Neural progenitor cell (in vitro differentiated cells): ENCODE results near the gene LRRC27. TPM values are rescaled to one million over a fixed set of nuclear protein-coding genes. Genes with fewer than 3 reads are reported as not detected.
A peak's percentile ranks its signal among the peaks of the same experiment; 100 is the strongest.

Source experiments
- DNase-seq: peaks from one replicate; pipeline ENCODE4 v3.0.0-alpha.2; 2016; ENCODE audit warnings: low spot score
- H2AFZ ChIP-seq: fragments of 200-600 bp; sonication (generic); replicated peaks from 2 replicates; pipeline ENCODE4 v1.6.1; 2016; ENCODE audit warnings: antibody characterized with exemption
- H3F3A ChIP-seq: fragments of 200-600 bp; sonication (generic); 2 replicates; pipeline ENCODE4 v1.6.1; 2016; ENCODE audit warnings: antibody characterized with exemption, low read depth
- H3K27ac ChIP-seq: fragments of 200-600 bp; sonication (generic); 2 replicates; pipeline ENCODE4 v1.5.1; 2016; ENCODE audit warnings: mild to moderate bottlenecking
- H3K27me3 ChIP-seq: fragments of 200-600 bp; sonication (generic); 2 replicates; pipeline ENCODE4 v1.6.1; 2016; ENCODE audit warnings: mild to moderate bottlenecking, moderate library complexity
- H3K36me3 ChIP-seq: fragments of 200-600 bp; sonication (generic); 2 replicates; pipeline ENCODE4 v1.5.1; 2016
- H3K4me1 ChIP-seq: fragments of 200-600 bp; sonication (generic); 2 replicates; pipeline ENCODE4 v1.6.1; 2016; ENCODE audit warnings: mixed run types
- H3K4me2 ChIP-seq: fragments of 200-600 bp; sonication (generic); 2 replicates; pipeline ENCODE4 v1.6.1; 2016
- H3K4me3 ChIP-seq: fragments of 200-600 bp; sonication (generic); 2 replicates; pipeline ENCODE4 v1.5.1; 2016
- H3K79me2 ChIP-seq: fragments of 200-600 bp; sonication (generic); 2 replicates; pipeline ENCODE4 v1.6.1; 2016; ENCODE audit warnings: low read depth
- H3K9ac ChIP-seq: fragments of 200-600 bp; sonication (generic); 2 replicates; pipeline ENCODE4 v1.6.1; 2016
- H3K9me3 ChIP-seq: fragments of 200-600 bp; sonication (generic); 2 replicates; pipeline ENCODE4 v1.5.1; 2016; ENCODE audit warnings: low read depth
- H4K20me1 ChIP-seq: fragments of 200-600 bp; sonication (generic); 2 replicates; pipeline ENCODE4 v1.6.1; 2016; ENCODE audit warnings: low read depth
- H3K27ac Mint-ChIP-seq: 3 replicates; pipeline ENCODE4 v1.8.0; 2021; ENCODE audit warnings: mixed read lengths
- H3K27me3 Mint-ChIP-seq: 2 replicates; pipeline ENCODE4 v1.8.0; 2022; ENCODE audit warnings: low read depth, mild to moderate bottlenecking, inconsistent platforms, moderate library complexity, mixed read lengths; ENCODE audit not compliant: insufficient read depth
- H3K36me3 Mint-ChIP-seq: 3 replicates; pipeline ENCODE4 v1.8.0; 2021; ENCODE audit warnings: mixed read lengths
- H3K4me1 Mint-ChIP-seq: 3 replicates; pipeline ENCODE4 v1.8.0; 2021; ENCODE audit warnings: mixed read lengths
- H3K4me3 Mint-ChIP-seq: 3 replicates; pipeline ENCODE4 v1.8.0; 2021; ENCODE audit warnings: mild to moderate bottlenecking, moderate library complexity, mixed read lengths
- H3K9me3 Mint-ChIP-seq: 3 replicates; pipeline ENCODE4 v1.8.0; 2020; ENCODE audit warnings: mixed read lengths
- EZH2 ChIP-seq: fragments of 200-600 bp; sonication (generic); IDR thresholded peaks from 2 replicates; pipeline ENCODE4 v1.6.1; 2017; ENCODE audit warnings: antibody characterized with exemption, mild to moderate bottlenecking, moderate library complexity
- EZH2phosphoT487 ChIP-seq: fragments of 200-600 bp; sonication (generic); IDR thresholded peaks from 2 replicates; pipeline ENCODE4 v1.6.1; 2017; ENCODE audit warnings: antibody characterized with exemption
- total RNA-seq: library from RNA; depleted of rRNA; stranded (reverse); fragments of >200 nt; gene quantifications from 2 replicates; pipeline ENCODE4 v1.2.3, GENCODE V29; 2015; ENCODE audit warnings: low replicate concordance
- TF ChIP-seq, protein P1 (sequence below): fragments of 200-600 bp; sonication (generic); IDR thresholded peaks from 2 replicates; pipeline ENCODE4 v1.5.1; 2017; ENCODE audit warnings: antibody characterized with exemption, mild to moderate bottlenecking

LRRC27 gene
- total RNA-seq, 1 donor from 2014 or later, result 16.9 TPM

DNA sequence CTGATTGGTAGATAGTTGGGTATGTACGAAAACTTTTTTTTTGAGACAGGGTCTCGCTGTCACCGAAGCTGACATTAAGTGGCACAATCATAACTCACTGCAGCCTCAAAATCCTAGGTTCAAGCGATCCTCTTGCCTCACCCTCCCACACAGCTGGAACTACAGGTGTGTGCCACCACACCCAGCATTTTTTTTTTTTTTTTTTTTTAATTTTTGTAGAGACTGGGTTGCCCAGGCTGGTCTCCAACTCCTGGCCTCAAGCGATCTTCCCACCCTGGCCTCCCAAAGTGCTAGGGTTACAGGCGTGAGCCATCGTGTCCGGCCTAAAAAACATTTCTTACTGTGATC is 1.5 kb upstream of the LRRC27 start:
- Histone ChIP-seq H4K20me1 (peaks cover 23% of the 10 kb centered on the region), H3K27me3 (no peaks in the 10 kb centered on the region), H3K27ac (no peak overlapping the region), H3F3A (peaks cover 12% of the 10 kb centered on the region), H2AFZ (no peak overlapping the region), H3K9ac (no peak overlapping the region), H3K36me3 (no peaks in the 10 kb centered on the region), H3K4me1 (peaks cover 25% of the 10 kb centered on the region), H3K9me3 (no peaks in the 10 kb centered on the region), H3K4me2 (peak overlapping the region; percentile 87), H3K4me3 (peak overlapping the region; percentile 75), H3K79me2 (peaks cover 46% of the 10 kb centered on the region)
- TF ChIP-seq EZH2 (no peak), EZH2phosphoT487 (no peak)
- TF ChIP-seq, protein P1, sequence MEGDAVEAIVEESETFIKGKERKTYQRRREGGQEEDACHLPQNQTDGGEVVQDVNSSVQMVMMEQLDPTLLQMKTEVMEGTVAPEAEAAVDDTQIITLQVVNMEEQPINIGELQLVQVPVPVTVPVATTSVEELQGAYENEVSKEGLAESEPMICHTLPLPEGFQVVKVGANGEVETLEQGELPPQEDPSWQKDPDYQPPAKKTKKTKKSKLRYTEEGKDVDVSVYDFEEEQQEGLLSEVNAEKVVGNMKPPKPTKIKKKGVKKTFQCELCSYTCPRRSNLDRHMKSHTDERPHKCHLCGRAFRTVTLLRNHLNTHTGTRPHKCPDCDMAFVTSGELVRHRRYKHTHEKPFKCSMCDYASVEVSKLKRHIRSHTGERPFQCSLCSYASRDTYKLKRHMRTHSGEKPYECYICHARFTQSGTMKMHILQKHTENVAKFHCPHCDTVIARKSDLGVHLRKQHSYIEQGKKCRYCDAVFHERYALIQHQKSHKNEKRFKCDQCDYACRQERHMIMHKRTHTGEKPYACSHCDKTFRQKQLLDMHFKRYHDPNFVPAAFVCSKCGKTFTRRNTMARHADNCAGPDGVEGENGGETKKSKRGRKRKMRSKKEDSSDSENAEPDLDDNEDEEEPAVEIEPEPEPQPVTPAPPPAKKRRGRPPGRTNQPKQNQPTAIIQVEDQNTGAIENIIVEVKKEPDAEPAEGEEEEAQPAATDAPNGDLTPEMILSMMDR, result no peak
- peak overlapping the region; percentile 93 for H3K4me3 Mint-ChIP-seq
- peaks cover 47% of the 10 kb centered on the region for H3K36me3 Mint-ChIP-seq
- H3K9me3 Mint-ChIP-seq, result peaks cover 9% of the 10 kb centered on the region
- DNase-seq, result no peak
- H3K4me1 Mint-ChIP-seq, result peaks cover 44% of the 10 kb centered on the region
- H3K27me3 Mint-ChIP-seq, result peaks cover 5% of the 10 kb centered on the region
- H3K27ac Mint-ChIP-seq, result no peak overlapping the region

DNA sequence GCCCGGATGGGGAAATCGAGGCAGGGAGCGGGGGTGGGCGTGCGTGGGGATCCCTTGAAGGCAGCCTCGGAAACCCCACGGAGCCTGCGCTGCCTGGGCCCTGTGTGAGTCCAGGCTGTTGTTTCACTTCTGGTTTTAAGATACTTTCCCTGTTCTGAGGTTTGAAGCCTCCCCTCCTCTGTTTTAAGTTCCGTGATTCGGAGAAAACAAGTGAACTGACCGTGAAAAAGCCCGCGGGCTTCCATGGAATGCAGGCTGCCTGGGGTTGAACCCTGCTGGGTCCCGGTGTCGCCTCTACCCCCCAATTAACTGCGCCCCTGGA is 401 bp downstream of the LRRC27 start:
- Mint-ChIP-seq H3K9me3 (no peaks in the 10 kb centered on the region), H3K4me1 (peaks cover 61% of the 10 kb centered on the region), H3K27ac (peak overlapping the region; percentile 89), H3K27me3 (peaks cover 10% of the 10 kb centered on the region), H3K36me3 (peaks cover 31% of the 10 kb centered on the region), H3K4me3 (peak overlapping the region; percentile 93)
- H3K79me2 ChIP-seq, result peaks cover 42% of the 10 kb centered on the region
- peaks cover 33% of the 10 kb centered on the region for H3K4me1 ChIP-seq
- H3K36me3 ChIP-seq, result no peaks in the 10 kb centered on the region
- peak overlapping the region; percentile 67 for H3K4me2 ChIP-seq
- H3K9me3 ChIP-seq, result no peaks in the 10 kb centered on the region
- peak; percentile 42 for DNase-seq
- H4K20me1 ChIP-seq, result peaks cover 23% of the 10 kb centered on the region
- H2AFZ ChIP-seq, result no peak overlapping the region
- TF ChIP-seq, protein P1, result no peak
- TF ChIP-seq EZH2phosphoT487, result no peak
- TF ChIP-seq EZH2, result no peak
- no peaks in the 10 kb centered on the region for H3K27me3 ChIP-seq
- no peak overlapping the region for H3K27ac ChIP-seq
- no peak overlapping the region for H3K9ac ChIP-seq
- H3K4me3 ChIP-seq, result peak overlapping the region; percentile 75
- H3F3A ChIP-seq, result peaks cover 20% of the 10 kb centered on the region

- H3K4me1 ChIP-seq, result peaks cover 38% of the 10 kb centered on the region
- H3F3A ChIP-seq, result peaks cover 23% of the 10 kb centered on the region
- H3K9ac ChIP-seq, result no peak overlapping the region
- no peaks in the 10 kb centered on the region for H3K27me3 ChIP-seq
- H2AFZ ChIP-seq, result no peak overlapping the region
- H3K27me3 Mint-ChIP-seq, result peaks cover 10% of the 10 kb centered on the region
- H3K79me2 ChIP-seq, result peaks cover 32% of the 10 kb centered on the region
- no peak overlapping the region for H3K4me3 ChIP-seq
- peaks cover 22% of the 10 kb centered on the region for H4K20me1 ChIP-seq
- no peak overlapping the region for H3K27ac ChIP-seq
- H3K4me1 Mint-ChIP-seq, result peaks cover 66% of the 10 kb centered on the region
- no peaks in the 10 kb centered on the region for H3K9me3 Mint-ChIP-seq
- H3K9me3 ChIP-seq, result no peaks in the 10 kb centered on the region
- peak overlapping the region; percentile 67 for H3K4me2 ChIP-seq
- peaks cover 24% of the 10 kb centered on the region for H3K36me3 Mint-ChIP-seq
- H3K27ac Mint-ChIP-seq, result peak overlapping the region; percentile 34
- H3K4me3 Mint-ChIP-seq, result peak overlapping the region; percentile 93
- no peak for DNase-seq
- TF ChIP-seq EZH2phosphoT487 (no peak), EZH2 (no peak)
- TF ChIP-seq, protein P1, result no peak
- no peaks in the 10 kb centered on the region for H3K36me3 ChIP-seq
Observed at GRCh38 chr10:132333386-132333785, 1.4 kb downstream of the LRRC27 start.
